GM12865 (cell line): Measurements from ENCODE around the gene HCCS.
"Not testable (repeated sequence)": the region's sequence is repeated elsewhere in the genome, so short reads cannot be mapped to it uniquely, and the experiment has no call there.

ENCODE experiments used
- DNase-seq: peaks from one replicate; pipeline ENCODE4 v3.0.0; 2010; ENCODE audit warnings: low read depth
- H3K4me3 ChIP-seq: 2 replicates; pipeline ENCODE4 v1.5.1; 2011; ENCODE audit warnings: mild to moderate bottlenecking, low read depth, low read length, control low read depth
- CTCF ChIP-seq: IDR thresholded peaks from 2 replicates; pipeline ENCODE4 v1.5.1; 2011; ENCODE audit warnings: low read length, control low read depth, low read depth, inconsistent platforms; ENCODE audit not compliant: insufficient read depth; ENCODE audit errors: missing control alignments

HCCS gene

GRCh38 chrX:11119313-11119943 is 8.3 kb downstream of the HCCS start:
- no peak for DNase-seq
- no peak for TF ChIP-seq CTCF
- H3K4me3 ChIP-seq, result no peak overlapping the region

GRCh38 chrX:11123087-11123486 is 12.0 kb downstream of the HCCS start:
- not testable (repeated sequence) for DNase-seq, H3K4me3 ChIP-seq

GRCh38 chrX:11124112-11124511 is 13.0 kb downstream of the HCCS start:
- H3K4me3 ChIP-seq, result no peak overlapping the region
- no peak for DNase-seq
- no peak for TF ChIP-seq CTCF

- no peak for TF ChIP-seq CTCF
- no peak for DNase-seq
- H3K4me3 ChIP-seq, result no peak overlapping the region
Measured at GRCh38 chrX:11125060-11125459, 13.9 kb downstream of the HCCS start.

GRCh38 chrX:11129534-11130105 is 18.5 kb downstream of the HCCS start:
- no peak for TF ChIP-seq CTCF
- DNase-seq, result no peak
- no peak overlapping the region for H3K4me3 ChIP-seq

- no peak for TF ChIP-seq CTCF
- DNase-seq, result no peak
- H3K4me3 ChIP-seq, result no peak overlapping the region
Measured at GRCh38 chrX:11130136-11130535, 19.0 kb downstream of the HCCS start.

- TF ChIP-seq CTCF, result no peak
- no peak for DNase-seq
- H3K4me3 ChIP-seq, result no peak overlapping the region
Measured at GRCh38 chrX:11131146-11131545, 20.0 kb downstream of the HCCS start.
